ENCODE measurements around the gene PRSS36. TPM values are rescaled to one million over a fixed set of nuclear protein-coding genes. Genes with fewer than 3 reads are reported as not detected.

PRSS36 gene
- total and polyA plus RNA-seq, 8 donors = 0.87 to 26.3 (median 2.7) TPM; not detected in 2

- H3K36me3 ChIP-seq = peaks cover 7 to 24% (median 20%) of the 10 kb centered on the region in 4 donors
- 71 to 87% (median 78%) methylated on average over 6 of the region's 6 CpGs for WGBS, 5 donors
- H3K9me3 ChIP-seq = no peaks in the 10 kb centered on the region
- intact Hi-C loops (cut with DNase I; ENCODE audit: low total_unique reads) = no loop called here
- DNase-seq = no peak
- H3K27ac ChIP-seq = peak overlapping the region; percentile 13 to 97 (median 90)
- peaks cover 0 to 7% (median 0%) of the 10 kb centered on the region in 3 donors for H3K27me3 ChIP-seq
- TF ChIP-seq POLR2AphosphoS5 (IDR thresholded peaks at IDR 0.05) (no peak), CTCF (IDR thresholded peaks at IDR 0.05) (no peak), EP300 (IDR thresholded peaks at IDR 0.05) (no peak)
- no peak overlapping the region for H3K4me3 ChIP-seq
- peaks cover 34 to 80% (median 55%) of the 10 kb centered on the region in 4 donors for H3K4me1 ChIP-seq
These were observed 13.6 kb downstream of the PRSS36 start for GRCh38 chr16:31136287-31136662.

DNA sequence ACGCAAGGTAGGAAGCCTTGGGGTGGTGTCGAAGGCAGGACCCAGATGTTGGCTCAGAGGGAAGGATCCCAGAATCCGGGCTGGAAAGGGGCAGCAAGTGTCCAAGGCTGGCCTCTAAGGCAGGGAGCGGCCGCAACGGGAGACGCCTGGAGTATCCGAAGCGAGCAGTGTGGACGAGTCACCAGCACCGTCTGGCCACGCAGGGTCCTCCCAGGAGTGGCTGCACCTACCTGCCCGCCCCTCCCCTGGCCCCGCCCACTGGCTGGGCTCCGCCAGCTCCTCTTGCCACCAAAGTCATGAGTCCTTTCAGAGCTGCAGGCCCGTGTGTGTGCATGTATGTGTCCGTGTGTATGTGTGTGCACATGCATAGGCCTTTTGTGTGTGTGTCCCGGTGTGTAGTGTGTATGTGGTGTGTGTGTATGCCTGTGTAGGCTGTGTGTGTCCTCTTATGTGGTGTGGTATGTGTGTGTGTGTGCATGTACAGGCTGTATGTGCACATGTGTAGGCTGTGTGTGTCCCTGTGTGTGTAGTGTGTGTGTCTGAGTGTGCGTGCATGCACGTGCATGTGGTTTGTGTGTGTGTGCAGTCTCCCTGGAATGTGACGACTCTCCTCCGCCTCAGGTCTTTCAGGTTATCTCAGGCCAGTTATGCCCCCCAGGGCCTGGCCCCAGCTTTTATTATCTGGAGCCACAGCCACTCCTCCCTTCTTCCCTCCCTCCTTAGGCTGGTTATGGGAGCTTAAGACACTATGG, 14.2 kb downstream of the PRSS36 start, which contains the start of gene PRSS8:
Gene PRSS8, minus strand, starts transcription at position 193 of the 752 bp plus-strand sequence. CDS start 229 bp downstream, outside the sequence.
- 22 to 43% (median 36%) methylated on average over 9 to 22 of the region's 22 CpGs for WGBS, 5 donors
- H3K4me1 ChIP-seq = peaks cover 36 to 80% (median 52%) of the 10 kb centered on the region in 4 donors
- intact Hi-C loops (cut with DNase I; ENCODE audit: low total_unique reads) = no loop called here
- peaks cover 0 to 7% (median 0%) of the 10 kb centered on the region in 3 donors for H3K27me3 ChIP-seq
- peak; percentile 94 to 96 for DNase-seq
- H3K4me3 ChIP-seq = peak within 1 kb of the TSS; percentile 41 to 62 (median 52)
- TF ChIP-seq CTCF (IDR thresholded peaks at IDR 0.05) (no peak), EP300 (IDR thresholded peaks at IDR 0.05) (no peak), POLR2A (IDR thresholded peaks at IDR 0.05) (peak in 3 of 4 donors; percentile 35 to 91 (median 69)), POLR2AphosphoS5 (IDR thresholded peaks at IDR 0.05) (peak in 2 of 3 donors; percentile 95 to 98)
- no peaks in the 10 kb centered on the region for H3K9me3 ChIP-seq
- peaks cover 13 to 30% (median 26%) of the 10 kb centered on the region in 4 donors for H3K36me3 ChIP-seq
- H3K27ac ChIP-seq = peak within 1 kb of the TSS; percentile 88 to 97 (median 91)

DNA sequence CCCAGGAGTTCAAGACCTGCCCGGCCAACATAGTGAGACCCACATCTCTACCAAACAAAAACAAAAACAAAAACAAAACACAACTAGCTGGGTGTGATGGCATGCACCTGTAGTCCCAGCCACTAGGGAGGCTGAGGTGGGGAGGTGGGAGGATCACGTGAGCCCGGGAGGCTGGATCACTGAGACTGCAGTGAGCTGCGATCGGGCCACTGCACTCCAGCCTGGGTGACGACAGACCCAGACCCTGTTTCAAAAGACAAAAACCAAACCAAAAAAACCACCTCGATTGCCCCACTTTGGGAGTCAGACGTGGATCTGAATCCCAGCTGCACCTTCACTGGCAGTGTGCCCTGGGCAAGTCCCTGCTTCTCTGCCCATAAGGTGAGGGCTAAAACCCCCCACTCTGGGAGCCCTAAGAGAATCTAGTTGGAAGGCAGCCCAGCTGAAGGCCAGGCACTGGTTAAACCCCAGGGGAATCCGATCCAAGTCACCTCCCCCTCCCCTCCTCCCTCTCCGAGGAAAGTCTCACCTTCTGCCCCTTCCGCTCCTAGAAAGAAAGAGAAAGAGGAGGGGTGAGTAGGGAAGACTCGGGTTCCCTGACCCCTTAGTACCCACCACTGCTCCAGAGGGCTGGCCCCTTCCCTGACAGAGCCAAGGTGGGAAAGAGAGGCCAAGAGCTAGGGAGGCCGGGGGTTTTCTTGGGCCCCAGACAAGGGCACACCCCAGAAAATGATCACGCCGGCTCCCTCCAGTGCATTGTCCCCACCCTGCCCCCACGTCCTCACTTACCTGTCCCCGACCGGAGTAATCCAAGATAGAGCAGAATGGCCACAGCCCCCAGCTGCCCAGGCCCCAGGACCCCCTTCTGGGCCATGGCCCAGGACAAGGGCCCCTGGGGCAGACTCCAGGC, 15.0 kb downstream of the PRSS36 start:
- H3K4me1 ChIP-seq = peaks cover 43 to 80% (median 56%) of the 10 kb centered on the region in 4 donors
- H3K27me3 ChIP-seq = peaks cover 0 to 7% (median 0%) of the 10 kb centered on the region in 3 donors
- TF ChIP-seq EP300 (IDR thresholded peaks at IDR 0.05) (no peak), POLR2AphosphoS5 (IDR thresholded peaks at IDR 0.05) (peak in 2 of 3 donors; percentile 67 to 85), CTCF (IDR thresholded peaks at IDR 0.05) (peak in 2 of 7 experiments; percentile 39 to 58), POLR2A (IDR thresholded peaks at IDR 0.05) (peak in 2 of 4 donors; percentile 25 to 50)
- intact Hi-C loops (cut with DNase I; ENCODE audit: low total_unique reads) = no loop called here
- H3K27ac ChIP-seq = peak overlapping the region; percentile 88 to 97 (median 91)
- WGBS, 5 donors = 12 to 23% (median 18%) methylated on average over 11 to 18 of the region's 18 CpGs
- H3K36me3 ChIP-seq = peaks cover 20 to 38% (median 34%) of the 10 kb centered on the region in 4 donors
- no peaks in the 10 kb centered on the region for H3K9me3 ChIP-seq
- H3K4me3 ChIP-seq = peak overlapping the region; percentile 41 to 62 (median 52)
- peak; percentile 78 to 83 for DNase-seq

DNA sequence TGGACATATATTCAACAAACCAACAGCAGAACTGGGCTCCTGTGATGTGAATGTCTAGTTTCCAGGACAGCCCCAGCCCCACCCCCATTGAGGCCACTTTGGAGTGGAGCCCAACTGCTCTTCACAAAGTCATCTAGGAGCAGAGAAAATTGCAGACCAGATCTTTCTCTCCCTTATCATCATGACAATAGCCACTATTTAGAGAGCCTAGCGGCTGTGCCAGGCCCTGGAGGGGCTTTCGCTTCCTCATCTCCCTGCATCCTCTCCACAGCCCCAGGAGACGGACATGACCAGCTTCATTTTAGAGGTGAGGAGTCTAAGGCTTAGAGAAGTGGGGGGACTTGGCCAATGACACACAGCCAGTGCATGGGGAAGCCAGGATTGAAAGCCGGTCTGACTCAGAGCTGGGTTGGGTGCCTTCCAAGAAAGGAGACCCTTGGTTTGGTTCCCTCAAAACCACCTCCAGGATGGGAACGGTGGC, 15.7 kb downstream of the PRSS36 start:
- intact Hi-C loops (cut with DNase I; ENCODE audit: low total_unique reads) = no loop called here
- no peak for DNase-seq
- Histone ChIP-seq H3K27ac (peak overlapping the region; percentile 88 to 97 (median 91)), H3K9me3 (no peaks in the 10 kb centered on the region), H3K4me1 (peaks cover 47 to 82% (median 60%) of the 10 kb centered on the region in 4 donors), H3K36me3 (peaks cover 20 to 45% (median 41%) of the 10 kb centered on the region in 4 donors), H3K27me3 (peaks cover 0 to 7% (median 0%) of the 10 kb centered on the region in 3 donors), H3K4me3 (peak overlapping the region; percentile 41 to 62 (median 52))
- WGBS, 5 donors = 16 to 38% (median 24%) methylated on average over 5 of the region's 5 CpGs
- no peak for TF ChIP-seq POLR2A (IDR thresholded peaks at IDR 0.05)
- TF ChIP-seq POLR2AphosphoS5 (IDR thresholded peaks at IDR 0.05) = no peak
- no peak for TF ChIP-seq CTCF (IDR thresholded peaks at IDR 0.05)
- TF ChIP-seq EP300 (IDR thresholded peaks at IDR 0.05) = no peak
